GM23338 (cell line): ENCODE results near the gene GDPD4. TPM values are rescaled to one million over a fixed set of nuclear protein-coding genes. Genes with fewer than 3 reads are reported as not detected.

ENCODE experiments used
- ATAC-seq: fragments of 200-7000 bp; cut with Tn5 transposase; 3 replicates; pipeline ENCODE4 v1.9.1; 2020
- DNase-seq: peaks from one replicate; pipeline ENCODE4 v3.0.0-alpha.2; 2015; ENCODE audit warnings: low spot score
- H2AFZ ChIP-seq: fragments of 200-600 bp; sonication (generic); 2 replicates; pipeline ENCODE4 v1.8.0; 2016; ENCODE audit warnings: antibody characterized with exemption, mild to moderate bottlenecking, moderate library complexity
- H3F3A ChIP-seq: fragments of 200-600 bp; sonication (generic); replicated peaks from 2 replicates; pipeline ENCODE4 v1.8.0; 2017; ENCODE audit warnings: antibody characterized with exemption, mixed run types, low read depth
- H3K27ac ChIP-seq: fragments of 200-600 bp; sonication (generic); 2 replicates; pipeline ENCODE4 v1.6.1; 2016; ENCODE audit warnings: low read depth
- H3K27me3 ChIP-seq: fragments of 200-600 bp; sonication (generic); 2 replicates; pipeline ENCODE4 v1.8.0; 2016; ENCODE audit warnings: mild to moderate bottlenecking, mixed run types, moderate library complexity; ENCODE audit not compliant: insufficient read depth
- H3K36me3 ChIP-seq: fragments of 200-600 bp; sonication (generic); 2 replicates; pipeline ENCODE4 v1.8.0; 2016; ENCODE audit warnings: mild to moderate bottlenecking; ENCODE audit not compliant: insufficient read depth
- H3K4me1 ChIP-seq: fragments of 200-600 bp; sonication (generic); 2 replicates; pipeline ENCODE4 v1.8.0; 2016; ENCODE audit warnings: mild to moderate bottlenecking, moderate library complexity; ENCODE audit not compliant: insufficient read depth
- H3K4me2 ChIP-seq: fragments of 200-600 bp; sonication (generic); 2 replicates; pipeline ENCODE4 v1.7.1; 2017; ENCODE audit warnings: mixed run types
- H3K4me3 ChIP-seq: fragments of 200-600 bp; sonication (generic); 2 replicates; pipeline ENCODE4 v1.6.1; 2016; ENCODE audit warnings: mixed run types
- H3K79me2 ChIP-seq: fragments of 200-600 bp; sonication (generic); replicated peaks from 2 replicates; pipeline ENCODE4 v1.8.0; 2017; ENCODE audit warnings: mild to moderate bottlenecking; ENCODE audit not compliant: insufficient read depth
- H3K9me2 ChIP-seq: fragments of 200-600 bp; sonication (generic); 2 replicates; pipeline ENCODE4 v1.8.0; 2017; ENCODE audit not compliant: insufficient read depth
- H4K20me1 ChIP-seq: fragments of 200-600 bp; sonication (generic); replicated peaks from 2 replicates; pipeline ENCODE4 v1.8.0; 2017; ENCODE audit warnings: mild to moderate bottlenecking; ENCODE audit not compliant: insufficient read depth
- H3K27ac Mint-ChIP-seq: 2 replicates; pipeline ENCODE4 v1.8.0; 2020; ENCODE audit warnings: inconsistent platforms, mild to moderate bottlenecking, moderate library complexity, mixed read lengths
- H3K27me3 Mint-ChIP-seq: 3 replicates; pipeline ENCODE4 v1.8.0; 2022; ENCODE audit warnings: low read depth, mild to moderate bottlenecking, moderate library complexity, mixed read lengths, inconsistent platforms; ENCODE audit not compliant: insufficient read depth, poor library complexity
- H3K36me3 Mint-ChIP-seq: 3 replicates; pipeline ENCODE4 v1.8.0; 2021; ENCODE audit warnings: low read depth, mild to moderate bottlenecking, inconsistent platforms, moderate library complexity, mixed read lengths
- H3K4me1 Mint-ChIP-seq: 3 replicates; pipeline ENCODE4 v1.8.0; 2020; ENCODE audit warnings: mild to moderate bottlenecking, inconsistent platforms, mixed read lengths
- H3K4me3 Mint-ChIP-seq: 3 replicates; pipeline ENCODE4 v1.8.0; 2021; ENCODE audit warnings: moderate library complexity, mild to moderate bottlenecking, inconsistent platforms, mixed read lengths
- H3K9me3 Mint-ChIP-seq: 3 replicates; pipeline ENCODE4 v1.8.0; 2020; ENCODE audit warnings: moderate library complexity, mild to moderate bottlenecking, inconsistent platforms, mixed read lengths
- CTCF ChIP-seq, 2 experiments: fragments of 200-600 bp in 1 of 2; sonication (generic) in 1 of 2; conservative IDR thresholded peaks; 2 replicates each; pipeline versions ENCODE4 v1.5.1 to v1.6.1; 2016 to 2017; ENCODE audit warnings: antibody characterized with exemption in 2 of 2, low read depth in 2 of 2, mild to moderate bottlenecking in 2 of 2, moderate library complexity in 1 of 2
- EZH2phosphoT487 ChIP-seq: fragments of 200-600 bp; sonication (generic); IDR thresholded peaks from one replicate; pipeline ENCODE4 v1.8.1; 2018; ENCODE audit warnings: antibody characterized with exemption; ENCODE audit not compliant: unreplicated experiment
- POLR2AphosphoS5 ChIP-seq: IDR thresholded peaks from 2 replicates; pipeline ENCODE4 v1.6.1; 2016; ENCODE audit warnings: antibody characterized with exemption, low read depth
- REST ChIP-seq: IDR thresholded peaks from one replicate; pipeline ENCODE4 v1.6.1; 2018; ENCODE audit warnings: antibody characterized with exemption; ENCODE audit not compliant: unreplicated experiment
- STAT1 ChIP-seq: IDR thresholded peaks from one replicate; pipeline ENCODE4 v1.6.1; 2016; ENCODE audit warnings: antibody characterized with exemption; ENCODE audit not compliant: unreplicated experiment
- ZNF114 ChIP-seq: fragments of 250-450 bp; sonication (Bioruptor Pico); IDR thresholded peaks from 2 replicates; pipeline ENCODE4 v1.5.0; 2020; ENCODE audit warnings: mild to moderate bottlenecking, moderate library complexity
- ZNF331 ChIP-seq: fragments of 250-450 bp; sonication (Bioruptor Pico); IDR thresholded peaks from 2 replicates; pipeline ENCODE4 v1.5.0; 2020; ENCODE audit warnings: low read depth, mild to moderate bottlenecking, moderate library complexity
- ZNF462 ChIP-seq: fragments of 250-450 bp; sonication (Bioruptor Pico); IDR thresholded peaks from 2 replicates; pipeline ENCODE4 v1.5.0; 2020; ENCODE audit warnings: mild to moderate bottlenecking, moderate library complexity
- polyA plus RNA-seq: library from polyadenylated mRNA; unstranded; fragments of >200 nt; fragmentation: Nextera tagmentation; extraction: Ambion mirVana; gene quantifications from 2 replicates; pipeline ENCODE4 v1.2.1, GENCODE V29; 2016
- total RNA-seq: library from RNA; depleted of rRNA; stranded (reverse); fragments of >200 nt; shearing (Covaris generic); gene quantifications from 2 replicates; pipeline ENCODE4 v1.2.3, GENCODE V29; 2014
- TF ChIP-seq, protein P1 (sequence below): IDR thresholded peaks from 2 replicates; pipeline ENCODE4 v1.6.1; 2016; ENCODE audit warnings: antibody characterized with exemption

GDPD4 gene
- total and polyA plus RNA-seq, 2 experiments from 2014 or later, result not detected

DNA sequence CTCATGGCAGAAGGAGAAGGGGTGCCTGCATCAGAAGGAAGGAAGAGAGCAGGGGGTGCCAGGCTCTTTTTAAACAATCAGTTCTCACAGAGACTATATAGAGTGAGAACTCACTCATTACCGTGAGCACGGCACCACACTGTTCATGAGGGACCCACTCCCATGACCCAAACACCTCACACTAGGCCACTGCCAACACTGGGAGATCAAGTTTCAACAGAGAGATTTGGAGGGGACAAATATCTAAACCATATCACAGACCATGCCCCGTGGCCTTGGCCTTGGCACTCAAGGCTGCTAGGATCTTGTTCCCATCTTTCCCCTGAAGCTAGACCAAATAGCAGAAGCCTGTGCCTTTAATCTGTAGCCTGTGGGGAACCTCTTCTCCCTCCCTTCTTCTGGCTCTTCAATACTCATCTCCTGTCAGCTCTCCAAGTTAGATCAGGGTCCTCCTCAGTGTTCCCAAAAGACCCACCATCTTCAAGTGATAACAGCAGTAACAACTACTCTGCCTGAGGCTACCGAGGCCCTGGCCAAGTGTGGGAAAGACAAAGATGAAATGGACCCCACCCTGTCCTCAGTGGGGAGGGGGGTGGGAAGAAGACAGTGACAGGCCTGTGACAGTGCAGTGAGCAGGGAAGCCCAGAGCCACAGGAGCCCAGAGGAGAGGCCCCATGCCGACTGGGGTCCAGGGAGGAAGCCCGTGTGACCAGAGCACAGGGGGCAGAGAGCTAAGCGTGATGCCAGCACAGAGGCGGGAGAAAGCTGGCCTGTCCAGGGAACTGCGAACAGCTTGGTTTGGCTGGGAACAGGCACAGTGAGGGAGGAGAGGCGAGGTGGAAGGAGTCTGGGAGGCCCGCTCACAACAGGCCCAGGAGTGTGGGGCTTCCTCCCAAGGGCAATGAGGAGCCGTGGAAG lies 100.9 kb downstream of the GDPD4 start (continued):
- no peak for TF ChIP-seq ZNF462

- Histone ChIP-seq H3K27me3 (no peaks in the 10 kb centered on the region), H3K4me2 (no peak overlapping the region)
- H3K9me3 Mint-ChIP-seq, result no peaks in the 10 kb centered on the region
Observed at GRCh38 chr11:77199137-77199745, 102.2 kb downstream of the GDPD4 start.

More at GRCh38 chr11:77199137-77199745, 102.2 kb downstream of the GDPD4 start:
- Histone ChIP-seq H3F3A (no peaks in the 10 kb centered on the region), H3K4me1 (no peaks in the 10 kb centered on the region), H3K27ac (no peak overlapping the region), H3K79me2 (no peaks in the 10 kb centered on the region), H2AFZ (no peak overlapping the region), H3K36me3 (no peaks in the 10 kb centered on the region), H3K4me3 (no peak overlapping the region), H3K9me2 (no peaks in the 10 kb centered on the region), H4K20me1 (no peaks in the 10 kb centered on the region)
- Mint-ChIP-seq H3K4me3 (no peak overlapping the region), H3K36me3 (no peaks in the 10 kb centered on the region; the same call in 2 of the 3 replicates), H3K4me1 (peaks cover 5% of the 10 kb centered on the region; the same call in 2 of the 3 replicates), H3K27me3 (peaks cover 14% of the 10 kb centered on the region), H3K27ac (no peak overlapping the region)
- ATAC-seq (no peak), DNase-seq (no peak)
- no peak for TF ChIP-seq REST
- TF ChIP-seq, protein P1, sequence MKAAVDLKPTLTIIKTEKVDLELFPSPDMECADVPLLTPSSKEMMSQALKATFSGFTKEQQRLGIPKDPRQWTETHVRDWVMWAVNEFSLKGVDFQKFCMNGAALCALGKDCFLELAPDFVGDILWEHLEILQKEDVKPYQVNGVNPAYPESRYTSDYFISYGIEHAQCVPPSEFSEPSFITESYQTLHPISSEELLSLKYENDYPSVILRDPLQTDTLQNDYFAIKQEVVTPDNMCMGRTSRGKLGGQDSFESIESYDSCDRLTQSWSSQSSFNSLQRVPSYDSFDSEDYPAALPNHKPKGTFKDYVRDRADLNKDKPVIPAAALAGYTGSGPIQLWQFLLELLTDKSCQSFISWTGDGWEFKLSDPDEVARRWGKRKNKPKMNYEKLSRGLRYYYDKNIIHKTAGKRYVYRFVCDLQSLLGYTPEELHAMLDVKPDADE, result no peak
- no peak for TF ChIP-seq ZNF114
- TF ChIP-seq CTCF (conservative IDR thresholded peaks at IDR 0.05; ENCODE audit: low read depth in 2 of 2), result no peak
- TF ChIP-seq EZH2phosphoT487, result no peak
- no peak for TF ChIP-seq STAT1
- no peak for TF ChIP-seq ZNF331
- no peak for TF ChIP-seq POLR2AphosphoS5
